ENCODE measurements around the gene ERC2. TPM values are rescaled to one million over a fixed set of nuclear protein-coding genes. Genes with fewer than 3 reads are reported as not detected.

ERC2 gene
- total RNA-seq, 1 experiment from 2014 or later, result 0.90 TPM

DNA sequence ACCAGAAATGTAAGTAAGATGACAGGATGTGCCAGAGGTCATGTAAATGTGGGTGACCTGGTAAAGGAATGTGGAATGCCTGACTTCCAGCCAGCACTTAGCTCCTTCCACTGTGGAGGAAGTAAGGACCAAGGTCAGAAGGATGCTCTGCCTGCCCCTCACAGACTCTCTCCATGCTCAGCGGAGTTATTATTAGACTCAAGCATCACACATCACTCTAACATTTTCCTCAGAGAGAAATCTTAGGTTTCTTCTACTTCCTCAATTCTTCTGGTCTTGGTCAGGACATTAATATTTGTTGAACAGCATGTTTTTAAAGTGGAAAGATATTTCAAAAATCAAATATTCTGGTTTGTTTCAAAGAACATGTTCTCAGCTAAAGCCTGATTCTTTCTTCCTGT, 749.7 kb downstream of the ERC2 start:
- Histone ChIP-seq H3K4me1 (ENCODE audit: insufficient read depth, low read length, poor library complexity, severe bottlenecking) (peaks cover 39% of the 10 kb centered on the region), H3K9me3 (ENCODE audit: low read depth, low read length, poor library complexity, severe bottlenecking) (no peaks in the 10 kb centered on the region), H3K4me3 (ENCODE audit: low read depth, low read length, poor library complexity, severe bottlenecking) (no peak overlapping the region), H3K27ac (ENCODE audit: low read depth, low read length, poor library complexity, severe bottlenecking) (peak overlapping the region; percentile 63), H3K27me3 (replicated peaks; ENCODE audit: insufficient read depth, low read depth, low read length, poor library complexity) (no peaks in the 10 kb centered on the region), H3K36me3 (ENCODE audit: insufficient read depth, low read length, poor library complexity, severe bottlenecking) (no peaks in the 10 kb centered on the region)
- TF ChIP-seq EZH2 (IDR thresholded peaks at IDR 0.05; ENCODE audit: borderline replicate concordance, low read depth, low read length, poor library complexity, severe bottlenecking), result no peak
- TF ChIP-seq, protein P1, sequence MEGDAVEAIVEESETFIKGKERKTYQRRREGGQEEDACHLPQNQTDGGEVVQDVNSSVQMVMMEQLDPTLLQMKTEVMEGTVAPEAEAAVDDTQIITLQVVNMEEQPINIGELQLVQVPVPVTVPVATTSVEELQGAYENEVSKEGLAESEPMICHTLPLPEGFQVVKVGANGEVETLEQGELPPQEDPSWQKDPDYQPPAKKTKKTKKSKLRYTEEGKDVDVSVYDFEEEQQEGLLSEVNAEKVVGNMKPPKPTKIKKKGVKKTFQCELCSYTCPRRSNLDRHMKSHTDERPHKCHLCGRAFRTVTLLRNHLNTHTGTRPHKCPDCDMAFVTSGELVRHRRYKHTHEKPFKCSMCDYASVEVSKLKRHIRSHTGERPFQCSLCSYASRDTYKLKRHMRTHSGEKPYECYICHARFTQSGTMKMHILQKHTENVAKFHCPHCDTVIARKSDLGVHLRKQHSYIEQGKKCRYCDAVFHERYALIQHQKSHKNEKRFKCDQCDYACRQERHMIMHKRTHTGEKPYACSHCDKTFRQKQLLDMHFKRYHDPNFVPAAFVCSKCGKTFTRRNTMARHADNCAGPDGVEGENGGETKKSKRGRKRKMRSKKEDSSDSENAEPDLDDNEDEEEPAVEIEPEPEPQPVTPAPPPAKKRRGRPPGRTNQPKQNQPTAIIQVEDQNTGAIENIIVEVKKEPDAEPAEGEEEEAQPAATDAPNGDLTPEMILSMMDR (conservative IDR thresholded peaks at IDR 0.05; ENCODE audit: low read depth, low read length), result no peak
- intact Hi-C loops (cut with micrococcal nuclease; ENCODE audit: unreplicated experiment), result loop anchor here (2.0 kb wide), 2 partner anchors 172 to 232 kb away; partner anchors contain the start of gene WNT5A
- no peak for DNase-seq (ENCODE audit: low spot score)
- ChIA-PET POLR2A (ENCODE audit: low non-redundant PET) (no interaction called here), CTCF (no interaction called here)
- no TSS peak for BruUV-seq (replicated peaks)

DNA sequence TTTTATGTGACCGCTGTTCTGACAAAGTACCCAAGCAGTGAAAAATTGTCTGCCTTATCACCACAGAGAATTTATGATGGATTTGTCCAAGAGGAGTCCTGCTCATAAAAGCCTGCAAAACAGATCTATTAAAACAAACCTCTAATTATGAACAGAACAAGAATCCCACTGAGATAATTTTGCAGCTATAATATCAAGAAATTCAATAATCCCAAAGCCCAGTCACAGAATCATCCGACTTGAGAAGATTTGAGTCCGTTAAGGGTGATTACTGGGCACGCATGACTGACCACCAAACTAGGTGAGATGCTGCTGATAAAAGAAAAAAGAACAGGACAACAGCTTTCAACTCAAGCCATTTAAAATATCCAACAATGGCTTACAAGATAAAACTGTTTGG, 750.2 kb downstream of the ERC2 start:
- Histone ChIP-seq H3K4me3 (ENCODE audit: low read depth, low read length, poor library complexity, severe bottlenecking) (no peak overlapping the region), H3K4me1 (ENCODE audit: insufficient read depth, low read length, poor library complexity, severe bottlenecking) (peaks cover 35% of the 10 kb centered on the region), H3K36me3 (ENCODE audit: insufficient read depth, low read length, poor library complexity, severe bottlenecking) (no peaks in the 10 kb centered on the region), H3K9me3 (ENCODE audit: low read depth, low read length, poor library complexity, severe bottlenecking) (no peaks in the 10 kb centered on the region), H3K27ac (ENCODE audit: low read depth, low read length, poor library complexity, severe bottlenecking) (peak overlapping the region; percentile 63), H3K27me3 (replicated peaks; ENCODE audit: insufficient read depth, low read depth, low read length, poor library complexity) (no peaks in the 10 kb centered on the region)
- CTCF ChIA-PET, result no interaction called here
- intact Hi-C loops (cut with micrococcal nuclease; ENCODE audit: unreplicated experiment), result loop anchor here (2.0 kb wide), 2 partner anchors 171 to 231 kb away; partner anchors contain the start of gene WNT5A
- DNase-seq (ENCODE audit: low spot score), result no peak
- POLR2A ChIA-PET (ENCODE audit: low non-redundant PET), result no interaction called here
- TF ChIP-seq EZH2 (IDR thresholded peaks at IDR 0.05; ENCODE audit: borderline replicate concordance, low read depth, low read length, poor library complexity, severe bottlenecking), result no peak
- TF ChIP-seq, protein P1 (conservative IDR thresholded peaks at IDR 0.05; ENCODE audit: low read depth, low read length), result no peak
- BruUV-seq (replicated peaks), result no TSS peak

DNA sequence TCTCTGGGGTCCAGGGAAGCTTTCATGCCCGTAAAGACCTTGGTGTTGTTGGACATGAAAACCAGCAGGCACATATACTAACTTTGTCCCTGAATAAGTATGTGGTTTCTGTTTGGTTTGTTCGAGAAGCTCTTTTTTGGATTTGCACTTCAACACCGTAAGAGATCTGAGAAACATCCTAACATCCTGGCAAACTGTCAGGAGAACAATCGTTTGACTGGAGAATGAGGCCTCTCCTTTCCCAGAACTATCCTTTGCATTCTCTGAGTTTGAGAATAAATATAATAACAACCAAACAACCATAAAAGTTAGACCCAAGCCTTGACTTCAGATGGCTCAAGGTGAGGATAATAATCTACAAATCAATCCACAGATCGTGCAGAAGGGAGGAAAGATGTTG, 750.8 kb downstream of the ERC2 start:
- no peak for DNase-seq (ENCODE audit: low spot score)
- intact Hi-C loops (cut with micrococcal nuclease; ENCODE audit: unreplicated experiment), result no loop called here
- H3K4me3 ChIP-seq (ENCODE audit: low read depth, low read length, poor library complexity, severe bottlenecking), result no peak overlapping the region
- POLR2A ChIA-PET (ENCODE audit: low non-redundant PET), result no interaction called here
- no peaks in the 10 kb centered on the region for H3K9me3 ChIP-seq (ENCODE audit: low read depth, low read length, poor library complexity, severe bottlenecking)
- H3K27me3 ChIP-seq (replicated peaks; ENCODE audit: insufficient read depth, low read depth, low read length, poor library complexity), result no peaks in the 10 kb centered on the region
- peaks cover 29% of the 10 kb centered on the region for H3K4me1 ChIP-seq (ENCODE audit: insufficient read depth, low read length, poor library complexity, severe bottlenecking)
- CTCF ChIA-PET, result no interaction called here
- no peak for TF ChIP-seq EZH2 (IDR thresholded peaks at IDR 0.05; ENCODE audit: borderline replicate concordance, low read depth, low read length, poor library complexity, severe bottlenecking)
- H3K36me3 ChIP-seq (ENCODE audit: insufficient read depth, low read length, poor library complexity, severe bottlenecking), result no peaks in the 10 kb centered on the region
- H3K27ac ChIP-seq (ENCODE audit: low read depth, low read length, poor library complexity, severe bottlenecking), result no peak overlapping the region
- no TSS peak for BruUV-seq (replicated peaks)

DNA sequence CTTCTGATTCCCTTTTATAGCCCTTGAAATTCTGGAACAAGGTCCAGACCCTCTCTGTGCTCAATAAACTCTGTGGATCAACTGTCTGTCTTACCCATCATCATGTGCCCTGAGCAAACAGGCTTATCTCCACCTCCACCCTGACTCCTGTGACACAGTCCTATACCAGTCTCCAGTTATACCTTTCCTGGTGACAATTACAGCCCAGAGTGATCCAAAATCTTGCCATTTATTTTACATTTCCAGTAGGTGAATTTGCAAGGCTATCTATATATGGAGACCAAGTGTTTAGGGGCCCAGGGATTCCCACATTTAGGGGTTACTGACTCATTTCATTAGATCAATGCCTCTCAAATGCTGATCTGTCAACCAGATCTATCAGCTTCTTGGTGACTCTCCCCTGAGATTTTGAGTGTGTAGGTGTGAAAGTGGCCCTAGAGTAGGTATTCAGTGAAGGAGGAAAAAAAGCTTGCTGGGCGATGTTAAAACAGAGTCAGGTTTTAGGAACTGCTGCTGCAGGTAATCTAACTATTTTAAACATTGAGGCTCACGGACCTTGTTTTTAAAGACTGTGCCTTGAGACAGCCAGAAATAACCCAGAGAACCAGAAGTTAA, 751.5 kb downstream of the ERC2 start:
- CTCF ChIA-PET, result no interaction called here
- no peak for TF ChIP-seq EZH2 (IDR thresholded peaks at IDR 0.05; ENCODE audit: borderline replicate concordance, low read depth, low read length, poor library complexity, severe bottlenecking)
- TF ChIP-seq, protein P1 (conservative IDR thresholded peaks at IDR 0.05; ENCODE audit: low read depth, low read length), result no peak
- Histone ChIP-seq H3K9me3 (ENCODE audit: low read depth, low read length, poor library complexity, severe bottlenecking) (no peaks in the 10 kb centered on the region), H3K36me3 (ENCODE audit: insufficient read depth, low read length, poor library complexity, severe bottlenecking) (no peaks in the 10 kb centered on the region), H3K27me3 (replicated peaks; ENCODE audit: insufficient read depth, low read depth, low read length, poor library complexity) (no peaks in the 10 kb centered on the region), H3K4me1 (ENCODE audit: insufficient read depth, low read length, poor library complexity, severe bottlenecking) (peaks cover 21% of the 10 kb centered on the region), H3K4me3 (ENCODE audit: low read depth, low read length, poor library complexity, severe bottlenecking) (no peak overlapping the region), H3K27ac (ENCODE audit: low read depth, low read length, poor library complexity, severe bottlenecking) (no peak overlapping the region)
- intact Hi-C loops (cut with micrococcal nuclease; ENCODE audit: unreplicated experiment), result no loop called here
- POLR2A ChIA-PET (ENCODE audit: low non-redundant PET), result no interaction called here
- no TSS peak for BruUV-seq (replicated peaks)
- no peak for DNase-seq (ENCODE audit: low spot score)

Data from A673 (cell line).